Choroid plexus epithelial cell (primary cell): Measurements from ENCODE around the gene CABP1.
A peak's percentile ranks its signal among the peaks of the same experiment; 100 is the strongest.

Experiments used
- DNase-seq: peaks from one replicate; pipeline ENCODE4 v3.0.0-alpha.2; 2010; ENCODE audit warnings: low read depth
- H3K4me3 ChIP-seq: 2 replicates; pipeline ENCODE4 v1.5.1; 2011; ENCODE audit warnings: low read depth, mild to moderate bottlenecking, control low read depth, low read length, moderate library complexity
- TF ChIP-seq, protein P1 (sequence below): conservative IDR thresholded peaks from 2 replicates; pipeline ENCODE4 v1.5.1; 2011; ENCODE audit warnings: low read depth, mild to moderate bottlenecking, control low read depth, inconsistent platforms, low read length, moderate library complexity

Gene CABP1

DNA sequence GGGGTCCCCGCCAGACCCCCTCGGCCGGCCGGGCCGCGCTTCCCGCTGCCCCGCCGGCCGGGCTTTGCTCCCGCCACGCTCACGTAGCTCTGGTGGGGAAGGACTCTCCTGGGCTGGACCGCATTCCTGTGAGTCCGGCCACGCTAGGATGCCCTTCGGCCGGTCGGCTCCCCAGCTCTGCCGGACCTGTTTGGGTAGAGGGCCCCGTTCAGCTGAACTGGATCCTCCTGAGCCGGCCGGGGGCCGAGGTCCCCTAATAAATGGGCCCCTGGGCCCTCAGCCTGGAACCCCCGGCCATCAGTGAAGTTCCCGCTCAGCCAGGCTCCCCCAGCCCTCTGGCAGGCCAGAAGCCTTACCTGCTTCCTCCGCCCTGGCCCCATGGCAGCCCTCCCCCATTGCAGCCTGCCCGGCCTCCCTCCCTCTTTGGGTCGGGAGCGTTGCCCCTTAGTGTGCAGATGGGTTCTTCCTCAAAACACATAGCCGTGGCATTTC is 70.4 kb downstream of the CABP1 start:
- peak overlapping the region; percentile 72 for H3K4me3 ChIP-seq
- TF ChIP-seq, protein P1, sequence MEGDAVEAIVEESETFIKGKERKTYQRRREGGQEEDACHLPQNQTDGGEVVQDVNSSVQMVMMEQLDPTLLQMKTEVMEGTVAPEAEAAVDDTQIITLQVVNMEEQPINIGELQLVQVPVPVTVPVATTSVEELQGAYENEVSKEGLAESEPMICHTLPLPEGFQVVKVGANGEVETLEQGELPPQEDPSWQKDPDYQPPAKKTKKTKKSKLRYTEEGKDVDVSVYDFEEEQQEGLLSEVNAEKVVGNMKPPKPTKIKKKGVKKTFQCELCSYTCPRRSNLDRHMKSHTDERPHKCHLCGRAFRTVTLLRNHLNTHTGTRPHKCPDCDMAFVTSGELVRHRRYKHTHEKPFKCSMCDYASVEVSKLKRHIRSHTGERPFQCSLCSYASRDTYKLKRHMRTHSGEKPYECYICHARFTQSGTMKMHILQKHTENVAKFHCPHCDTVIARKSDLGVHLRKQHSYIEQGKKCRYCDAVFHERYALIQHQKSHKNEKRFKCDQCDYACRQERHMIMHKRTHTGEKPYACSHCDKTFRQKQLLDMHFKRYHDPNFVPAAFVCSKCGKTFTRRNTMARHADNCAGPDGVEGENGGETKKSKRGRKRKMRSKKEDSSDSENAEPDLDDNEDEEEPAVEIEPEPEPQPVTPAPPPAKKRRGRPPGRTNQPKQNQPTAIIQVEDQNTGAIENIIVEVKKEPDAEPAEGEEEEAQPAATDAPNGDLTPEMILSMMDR = no peak
- DNase-seq = no peak

DNA sequence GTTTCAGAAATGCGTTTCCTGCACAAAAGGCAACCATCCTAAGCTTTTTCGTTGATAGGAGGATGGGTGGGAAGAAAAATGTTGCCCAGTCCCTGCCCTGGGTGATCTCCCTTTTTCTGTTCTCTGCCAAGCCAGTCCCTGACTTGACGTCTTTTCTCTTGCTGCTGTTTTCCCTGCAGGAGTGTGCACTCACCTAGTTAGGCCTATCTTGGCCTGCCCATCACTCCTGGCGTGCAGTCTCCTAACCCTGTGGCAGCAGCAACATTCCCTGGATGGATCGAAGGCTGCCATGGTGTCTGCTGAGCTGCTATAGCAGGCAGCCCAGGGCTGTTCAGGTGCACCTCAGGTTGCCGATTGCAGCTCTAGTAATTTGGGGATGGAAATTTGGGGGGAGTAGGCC is 71.0 kb downstream of the CABP1 start:
- H3K4me3 ChIP-seq = peak overlapping the region; percentile 72
- no peak for DNase-seq
- TF ChIP-seq, protein P1 = no peak

DNA sequence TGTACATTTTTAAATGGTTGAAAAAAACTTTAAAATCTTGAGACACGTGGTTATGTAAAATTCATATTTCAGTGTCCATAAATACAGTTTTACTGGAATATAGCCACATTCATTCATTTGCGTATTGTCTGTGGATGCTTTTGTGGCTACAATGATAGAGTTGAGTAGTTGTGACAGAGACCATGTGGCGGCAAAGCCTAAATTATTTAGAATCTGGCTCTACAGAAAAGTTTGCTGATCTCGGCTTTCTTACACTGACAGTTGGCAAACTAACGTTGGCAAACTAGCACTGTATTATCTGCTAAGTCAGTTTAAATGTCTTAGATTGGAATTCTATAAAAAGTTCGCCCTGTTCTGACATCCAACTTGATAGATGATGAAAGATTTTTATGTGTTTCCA is 72.2 kb downstream of the CABP1 start:
- TF ChIP-seq, protein P1 = no peak
- H3K4me3 ChIP-seq = no peak overlapping the region
- DNase-seq = no peak

DNA sequence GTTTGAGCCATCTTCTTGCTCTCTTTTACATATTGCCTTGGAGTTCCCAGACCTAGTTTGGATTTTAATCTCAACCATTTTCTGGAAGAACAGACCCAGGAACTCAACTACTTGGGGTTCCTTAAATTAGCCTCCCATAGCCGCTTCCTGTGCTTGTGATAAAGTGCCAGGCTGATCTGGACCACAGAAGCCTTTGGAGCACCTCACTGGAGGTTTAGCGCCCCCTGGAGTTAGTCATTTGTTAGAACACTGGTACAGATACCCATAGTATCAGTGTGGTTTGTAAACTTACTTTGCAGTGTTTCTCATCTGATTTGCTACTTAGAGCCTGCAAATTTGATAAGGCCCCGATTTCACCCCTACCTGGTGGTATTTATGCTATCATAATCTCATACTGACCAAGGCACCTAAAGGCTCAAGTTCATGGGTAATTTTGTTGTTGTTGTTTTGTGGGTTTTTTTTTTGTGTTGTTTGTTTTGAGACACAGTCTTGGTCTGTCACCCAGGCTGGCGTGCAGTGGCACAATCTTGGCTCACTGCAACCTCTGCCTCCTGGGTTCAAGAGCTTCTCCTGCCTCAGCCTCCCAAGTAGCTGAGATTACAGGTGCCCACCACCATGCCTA is 73.5 kb downstream of the CABP1 start:
- no peak overlapping the region for H3K4me3 ChIP-seq
- TF ChIP-seq, protein P1 = peak; percentile 85
- DNase-seq = peak; percentile 91
